Activated T-cell treated with anti-CD3 and anti-CD28 coated beads for 48 hours (primary cell): Measurements from ENCODE around the gene CLEC17A.
"Not testable (repeated sequence)": the region's sequence is repeated elsewhere in the genome, so short reads cannot be mapped to it uniquely, and the experiment has no call there.

ENCODE experiments used
- DNase-seq: peaks from one replicate; pipeline ENCODE4 v3.0.0-alpha.2; 2020; ENCODE audit warnings: low read depth

Gene CLEC17A

GRCh38 chr19:14559916-14560775 is 22.7 kb upstream of the CLEC17A start:
- DNase-seq = no peak

DNA sequence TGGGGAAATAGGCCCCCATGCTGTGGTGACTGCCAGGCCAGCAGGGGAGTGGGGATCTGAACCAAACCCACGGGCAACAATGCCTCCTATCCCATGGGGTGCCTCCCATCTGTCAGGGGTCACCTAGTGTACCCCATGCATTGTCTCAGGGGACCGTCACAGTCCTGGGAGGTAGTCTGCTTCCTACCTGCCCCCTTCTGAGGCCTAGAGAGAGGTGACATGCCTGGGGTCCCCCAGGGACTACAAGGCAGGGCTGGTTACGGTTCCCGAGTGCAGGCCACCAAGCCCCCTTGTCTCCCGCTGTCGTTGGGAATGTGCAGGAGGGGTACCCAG is 22.1 kb upstream of the CLEC17A start:
- no peak for DNase-seq

DNA sequence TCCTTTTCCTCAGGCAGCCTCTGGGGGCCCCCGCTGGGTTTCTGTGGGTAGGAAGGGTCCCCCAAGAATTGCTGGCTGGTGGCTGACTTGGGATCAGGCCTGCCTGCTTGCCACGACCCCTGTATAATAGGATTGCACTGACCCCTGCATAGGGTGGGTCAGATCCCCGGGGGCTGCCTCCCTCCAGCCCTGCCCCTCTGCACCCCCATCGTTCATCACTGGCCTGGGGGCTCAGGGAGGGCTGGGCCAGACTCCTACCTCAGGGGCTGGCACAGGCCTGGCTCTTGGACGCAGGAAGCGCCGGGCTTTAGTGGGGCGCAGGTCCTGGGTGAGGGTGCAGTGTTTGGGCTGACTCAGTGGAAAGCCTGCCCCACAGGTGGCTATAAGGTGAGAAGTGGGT is 21.6 kb upstream of the CLEC17A start:
- no peak for DNase-seq

DNA sequence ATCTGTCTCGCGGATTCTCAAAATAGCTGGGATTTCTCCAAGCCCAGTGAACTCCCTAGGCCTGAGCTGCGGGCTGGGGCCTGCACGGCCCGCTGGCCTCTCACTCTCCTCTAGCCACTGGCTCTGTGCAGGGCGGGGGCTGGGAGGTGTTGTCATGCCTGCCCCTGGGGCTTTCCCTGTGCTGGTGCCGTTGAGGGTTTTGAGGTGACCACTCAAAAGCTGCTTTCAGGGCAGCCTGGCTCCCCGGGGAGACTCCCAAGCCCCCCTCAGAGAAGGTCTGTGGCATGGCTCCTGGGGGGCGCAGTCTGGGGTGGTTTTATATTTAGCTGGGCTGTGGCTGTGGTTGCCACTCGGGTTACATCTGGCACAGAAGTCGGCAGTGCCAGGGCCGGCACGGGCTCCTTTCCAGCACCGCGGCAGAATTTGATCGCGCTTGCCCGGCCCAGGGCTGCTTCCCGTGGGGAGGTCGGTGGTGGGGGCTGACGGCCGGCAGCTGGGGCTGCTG is 21.0 kb upstream of the CLEC17A start:
- DNase-seq = no peak

GRCh38 chr19:14562660-14563589 is 20.0 kb upstream of the CLEC17A start:
- DNase-seq = no peak

- no peak for DNase-seq
These were observed 19.3 kb upstream of the CLEC17A start for GRCh38 chr19:14563590-14563926.

DNA sequence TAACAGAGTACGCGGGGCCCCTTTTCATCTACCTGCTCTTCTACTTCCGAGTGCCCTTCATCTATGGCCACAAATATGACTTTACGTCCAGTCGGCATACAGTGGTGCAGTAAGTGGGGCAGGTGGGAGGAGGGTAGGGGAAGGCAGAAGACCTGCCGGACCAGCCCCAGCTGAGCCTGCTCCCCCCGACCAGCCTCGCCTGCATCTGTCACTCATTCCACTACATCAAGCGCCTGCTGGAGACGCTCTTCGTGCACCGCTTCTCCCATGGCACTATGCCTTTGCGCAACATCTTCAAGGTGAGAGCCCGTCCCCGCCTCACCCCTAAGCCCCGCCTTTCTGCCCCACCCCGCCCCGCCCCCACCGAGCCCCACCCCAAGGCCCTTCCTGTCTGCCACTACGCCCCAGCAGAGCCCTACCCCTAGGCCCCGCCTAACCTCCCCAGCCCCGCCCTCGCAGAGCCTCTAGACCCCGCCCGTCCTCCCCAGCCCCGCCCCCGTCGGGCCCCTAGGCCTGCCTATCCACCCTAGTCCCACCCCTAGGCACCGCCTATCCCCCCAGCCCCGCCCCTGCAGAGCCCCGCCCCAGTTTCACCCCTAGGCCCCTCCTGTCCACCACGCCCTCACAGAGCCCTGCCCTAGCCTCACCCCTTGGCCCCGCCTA is 18.8 kb upstream of the CLEC17A start:
- peak; percentile 73 for DNase-seq

DNA sequence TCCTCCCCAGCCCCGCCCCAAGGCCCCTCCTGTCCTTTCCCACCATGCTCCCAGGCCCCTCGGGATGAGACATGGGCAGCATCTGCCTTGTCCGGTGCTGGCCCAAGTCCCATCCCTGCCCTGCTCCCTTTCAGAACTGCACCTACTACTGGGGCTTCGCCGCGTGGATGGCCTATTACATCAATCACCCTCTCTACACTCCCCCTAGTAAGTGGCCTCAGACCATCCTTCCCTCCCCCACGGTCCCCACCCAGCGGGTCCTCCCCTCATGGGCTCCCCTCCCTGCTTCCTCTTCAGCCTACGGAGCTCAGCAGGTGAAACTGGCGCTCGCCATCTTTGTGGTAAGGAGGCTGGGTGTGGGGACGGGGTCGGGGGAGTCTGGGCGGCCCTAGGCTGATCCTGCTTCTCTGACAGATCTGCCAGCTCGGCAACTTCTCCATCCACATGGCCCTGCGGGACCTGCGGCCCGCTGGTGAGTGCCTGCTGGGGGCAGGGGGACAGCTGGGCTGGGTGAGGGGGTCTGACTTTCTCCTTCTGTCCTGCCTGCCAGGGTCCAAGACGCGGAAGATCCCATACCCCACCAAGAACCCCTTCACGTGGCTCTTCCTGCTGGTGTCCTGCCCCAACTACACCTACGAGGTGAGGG is 18.1 kb upstream of the CLEC17A start:
- not testable (repeated sequence) for DNase-seq

- no peak for DNase-seq
These were observed 17.6 kb upstream of the CLEC17A start for GRCh38 chr19:14565298-14565679.

GRCh38 chr19:14565765-14566711 is 16.8 kb upstream of the CLEC17A start:
- DNase-seq = no peak

DNA sequence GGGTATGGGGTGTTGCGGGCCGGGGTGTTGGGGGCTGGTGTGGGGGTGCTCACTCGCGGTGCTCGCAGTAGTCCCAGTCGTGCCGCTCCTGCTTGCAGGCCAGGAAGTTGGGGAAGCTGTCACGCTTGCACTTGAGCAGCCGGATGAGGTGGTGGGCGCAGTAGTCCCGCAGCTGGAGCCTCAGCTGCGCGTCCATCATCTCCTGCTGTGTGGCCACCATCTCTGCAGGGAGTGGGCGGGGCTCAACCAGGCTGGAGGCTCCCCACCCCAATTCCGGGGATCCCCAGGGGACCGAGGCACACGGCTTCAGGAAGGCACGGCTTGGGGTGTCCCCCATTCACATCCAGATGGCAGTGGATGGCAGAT is 16.2 kb upstream of the CLEC17A start:
- DNase-seq = no peak

GRCh38 chr19:14567079-14567478 is 15.8 kb upstream of the CLEC17A start:
- DNase-seq = no peak

GRCh38 chr19:14570864-14571527 is 11.9 kb upstream of the CLEC17A start:
- no peak for DNase-seq

DNA sequence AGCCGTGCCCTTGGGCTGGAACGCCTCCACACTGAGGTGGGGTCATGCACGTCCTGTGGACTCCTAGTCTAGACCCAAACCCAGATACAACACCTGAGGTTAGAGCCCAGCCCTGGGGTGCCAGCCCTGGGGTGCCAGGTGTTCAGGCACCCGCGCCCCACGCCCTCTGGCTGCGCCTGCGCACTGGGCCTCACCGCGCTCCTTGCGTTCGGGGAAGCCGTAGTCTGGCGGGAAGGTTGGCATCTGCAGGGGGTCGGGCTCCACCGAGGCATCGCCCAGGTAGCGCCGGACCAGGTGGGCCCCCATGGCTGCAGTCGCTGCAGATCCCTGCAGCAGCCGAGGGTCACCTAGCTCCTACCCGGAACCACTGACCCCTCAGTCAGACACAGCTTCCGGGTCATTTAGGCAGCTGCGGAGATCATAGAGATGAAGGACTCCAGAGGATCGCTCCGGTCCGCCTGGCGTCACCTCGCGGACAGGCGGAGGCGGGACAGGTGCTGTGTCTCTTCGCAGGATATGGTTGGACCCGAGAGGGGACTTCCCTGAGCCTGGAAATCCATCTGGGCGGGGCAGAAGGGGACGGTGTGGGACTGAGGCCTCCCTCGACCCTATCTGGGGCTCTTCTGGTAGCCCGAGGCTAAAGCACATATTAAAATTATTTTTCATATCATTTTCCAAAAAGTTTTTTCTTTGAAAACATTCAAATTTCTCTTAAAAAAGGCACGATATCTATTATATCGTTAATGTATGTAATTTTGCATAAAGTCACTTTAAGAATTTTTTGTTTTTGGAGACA is 11.0 kb upstream of the CLEC17A start, which contains the start of gene NDUFB7:
Gene NDUFB7, minus strand, starts transcription at position 372 of the 796 bp plus-strand sequence. Its CDS starts 66 bp downstream, at position 306.
- peak; percentile 88 for DNase-seq

DNA sequence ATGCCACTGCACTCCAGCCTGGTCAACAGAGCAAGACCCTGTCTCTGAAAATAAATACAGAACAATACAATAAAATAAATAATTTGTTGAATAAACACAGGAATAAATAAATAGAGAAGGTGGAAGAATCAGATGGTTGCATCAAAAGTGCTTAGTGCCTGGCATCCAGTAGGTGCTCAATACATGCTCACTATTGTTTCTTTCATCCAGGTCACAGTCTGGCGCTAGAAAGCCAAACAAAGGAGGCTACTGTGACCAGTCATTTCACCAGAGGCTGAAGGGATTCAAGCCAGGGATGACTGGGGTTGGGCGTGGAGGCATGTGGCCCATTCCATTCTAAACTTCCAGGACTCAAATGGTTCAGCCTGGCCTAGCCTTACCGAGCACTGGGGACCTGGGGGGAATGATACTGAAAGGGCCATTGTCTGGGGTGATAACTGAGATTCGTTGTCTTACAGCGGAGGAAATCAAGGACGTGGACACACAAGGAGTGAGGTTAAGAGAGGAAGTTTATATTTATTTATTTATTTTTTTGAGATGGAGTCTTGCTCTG is 7.4 kb upstream of the CLEC17A start:
- DNase-seq = no peak

GRCh38 chr19:14576363-14576762 is 6.5 kb upstream of the CLEC17A start:
- no peak for DNase-seq

GRCh38 chr19:14577264-14577663 is 5.6 kb upstream of the CLEC17A start:
- DNase-seq = no peak

DNA sequence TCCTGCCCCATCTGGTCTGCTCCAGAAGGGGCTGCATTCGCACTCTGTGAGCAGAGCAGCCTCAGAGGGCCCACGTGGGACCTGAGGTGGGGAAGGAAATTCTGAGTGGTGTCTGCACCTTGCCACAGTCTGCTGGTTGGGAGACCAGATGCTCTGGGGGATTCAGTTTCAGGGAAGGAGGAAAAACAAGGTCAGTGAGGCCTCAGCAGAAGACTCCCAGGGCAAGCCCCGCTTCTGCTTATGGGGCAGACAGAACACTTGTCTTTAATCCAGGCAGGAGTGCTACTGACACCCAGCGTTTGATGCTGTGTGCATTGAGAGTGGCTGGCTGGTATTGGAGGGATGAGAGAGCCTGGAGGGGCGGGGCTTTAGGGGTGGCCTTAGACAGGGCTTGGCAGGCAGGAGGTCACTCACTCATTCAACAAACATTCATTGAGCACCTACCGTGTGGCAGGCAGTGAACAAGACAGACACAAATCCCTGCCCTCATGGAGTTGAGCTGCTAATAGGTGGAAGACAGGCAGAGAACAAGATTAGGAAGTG is 4.9 kb upstream of the CLEC17A start:
- DNase-seq = no peak
